ENCODE data around the gene MPDU1. TPM values are rescaled to one million over a fixed set of nuclear protein-coding genes. Genes with fewer than 3 reads are reported as not detected.

Gene MPDU1
- total and polyA plus RNA-seq, 2 experiments from 2014 or later, result 86.9 to 90.9 TPM

GRCh38 chr17:7636163-7636562, 52.5 kb downstream of the MPDU1 start:
- no peaks in the 10 kb centered on the region for H3K36me3 ChIP-seq
- H3K27ac ChIP-seq, result no peak overlapping the region
- H3K4me3 ChIP-seq, result no peak overlapping the region
- H3K27me3 ChIP-seq, result no peaks in the 10 kb centered on the region
- H3K4me1 ChIP-seq (ENCODE audit: low read depth), result peaks cover 11% of the 10 kb centered on the region
- H3K9me3 ChIP-seq (ENCODE audit: low read depth), result no peaks in the 10 kb centered on the region
- no peak for DNase-seq (ENCODE audit: low read depth in 1 of 2, low spot score in 1 of 2)
- TF ChIP-seq CTCF (IDR thresholded peaks at IDR 0.05; ENCODE audit: low read depth, low read length), result no peak

Other genes starting within 250 kb of the MPDU1 start
- gene ACAP1, start 247.3 kb upstream of the MPDU1 start, total RNA-seq, result 1.4 and 6.9 TPM in 2 replicates
- gene ACAP1, start 247.3 kb upstream of the MPDU1 start, polyA plus RNA-seq, result 25.9 and 32.1 TPM in 2 replicates
- 15.9 and 18.4 TPM in 2 replicates for gene KCTD11, start 231.7 kb upstream of the MPDU1 start, total RNA-seq
- 10.7 and 14.0 TPM in 2 replicates for gene KCTD11, start 231.7 kb upstream of the MPDU1 start, polyA plus RNA-seq
- gene TMEM95, start 228.7 kb upstream of the MPDU1 start, total RNA-seq, result not detected in 2 replicates
- not detected in 2 replicates for gene TMEM95, start 228.7 kb upstream of the MPDU1 start, polyA plus RNA-seq
- 1.3 and 2.6 TPM in 2 replicates for gene TNK1, start 202.8 kb upstream of the MPDU1 start, total RNA-seq
- gene TNK1, start 202.8 kb upstream of the MPDU1 start, polyA plus RNA-seq, result 2.9 and 4.3 TPM in 2 replicates
- 25.9 and 33.4 TPM in 2 replicates for gene PLSCR3, start 189.3 kb upstream of the MPDU1 start, total RNA-seq
- 39.1 and 40.3 TPM in 2 replicates for gene PLSCR3, start 189.3 kb upstream of the MPDU1 start, polyA plus RNA-seq
- gene TMEM256, start 179.8 kb upstream of the MPDU1 start, total RNA-seq, result 85.4 and 122 TPM in 2 replicates
- gene TMEM256, start 179.8 kb upstream of the MPDU1 start, polyA plus RNA-seq, result 117 and 193 TPM in 2 replicates
- gene NLGN2, start 176.0 kb upstream of the MPDU1 start, total RNA-seq, result 14.8 and 26.3 TPM in 2 replicates
- 5.2 and 8.4 TPM in 2 replicates for gene NLGN2, start 176.0 kb upstream of the MPDU1 start, polyA plus RNA-seq
- gene SPEM1, start 163.5 kb upstream of the MPDU1 start, total RNA-seq, result not detected in 2 replicates
- not detected in 2 replicates for gene SPEM1, start 163.5 kb upstream of the MPDU1 start, polyA plus RNA-seq
- not detected in 2 replicates for gene SPEM2, start 158.2 kb upstream of the MPDU1 start, total RNA-seq
- gene SPEM2, start 158.2 kb upstream of the MPDU1 start, polyA plus RNA-seq, result not detected in 2 replicates
- not detected in 2 replicates for gene SPEM3, start 155.0 kb upstream of the MPDU1 start, total RNA-seq
- not detected in 2 replicates for gene SPEM3, start 155.0 kb upstream of the MPDU1 start, polyA plus RNA-seq
- 10.7 and 12.1 TPM in 2 replicates for gene TMEM102, start 148.4 kb upstream of the MPDU1 start, total RNA-seq
- gene TMEM102, start 148.4 kb upstream of the MPDU1 start, polyA plus RNA-seq, result 7.9 and 10.9 TPM in 2 replicates
- 51.9 and 56.8 TPM in 2 replicates for gene FGF11, start 144.3 kb upstream of the MPDU1 start, total RNA-seq
- 50.4 and 63.6 TPM in 2 replicates for gene FGF11, start 144.3 kb upstream of the MPDU1 start, polyA plus RNA-seq
- 8.5 and 14.0 TPM in 2 replicates for gene CHRNB1, start 138.8 kb upstream of the MPDU1 start, total RNA-seq
- 28.6 and 34.5 TPM in 2 replicates for gene CHRNB1, start 138.8 kb upstream of the MPDU1 start, polyA plus RNA-seq
- 28.5 and 40.4 TPM in 2 replicates for gene ZBTB4, start 104.2 kb upstream of the MPDU1 start, total RNA-seq
- gene ZBTB4, start 104.2 kb upstream of the MPDU1 start, polyA plus RNA-seq, result 17.9 and 26.6 TPM in 2 replicates
- not detected in 2 replicates for gene SLC35G6, start 102.4 kb upstream of the MPDU1 start, total RNA-seq
- 0.10 and 1.9 TPM in 2 replicates for gene SLC35G6, start 102.4 kb upstream of the MPDU1 start, polyA plus RNA-seq
- 40.7 and 41.3 TPM in 2 replicates for gene POLR2A, start 99.5 kb upstream of the MPDU1 start, total RNA-seq
- gene POLR2A, start 99.5 kb upstream of the MPDU1 start, polyA plus RNA-seq, result 53.8 and 62.3 TPM in 2 replicates
- gene TNFSF12, start 34.8 kb upstream of the MPDU1 start, total RNA-seq, result 4.1 and 11.7 TPM in 2 replicates
- gene TNFSF12, start 34.8 kb upstream of the MPDU1 start, polyA plus RNA-seq, result 3.2 and 6.7 TPM in 2 replicates
- gene TNFSF13, start 25.1 kb upstream of the MPDU1 start, total RNA-seq, result 3.1 and 7.4 TPM in 2 replicates
- gene TNFSF13, start 25.1 kb upstream of the MPDU1 start, polyA plus RNA-seq, result 2.5 and 3.9 TPM in 2 replicates
- gene SENP3, start 21.9 kb upstream of the MPDU1 start, total RNA-seq, result 71.5 and 78.9 TPM in 2 replicates
- 43.4 and 45.0 TPM in 2 replicates for gene SENP3, start 21.9 kb upstream of the MPDU1 start, polyA plus RNA-seq
- gene CD68, start 4.2 kb upstream of the MPDU1 start, total RNA-seq, result 0.35 and 0.39 TPM in 2 replicates
- gene CD68, start 4.2 kb upstream of the MPDU1 start, polyA plus RNA-seq, result 0.23 TPM in 1 of 2 replicates, not detected in the other
- 5.4 and 6.5 TPM in 2 replicates for gene SOX15, start 6.2 kb downstream of the MPDU1 start, total RNA-seq
- 5.3 and 5.9 TPM in 2 replicates for gene SOX15, start 6.2 kb downstream of the MPDU1 start, polyA plus RNA-seq
- gene FXR2, start 31.0 kb downstream of the MPDU1 start, total RNA-seq, result 65.0 and 69.2 TPM in 2 replicates
- gene FXR2, start 31.0 kb downstream of the MPDU1 start, polyA plus RNA-seq, result 60.5 and 65.5 TPM in 2 replicates
- 130 and 143 TPM in 2 replicates for gene SAT2, start 44.0 kb downstream of the MPDU1 start, total RNA-seq
- 142 and 148 TPM in 2 replicates for gene SAT2, start 44.0 kb downstream of the MPDU1 start, polyA plus RNA-seq
- gene SHBG, start 46.3 kb downstream of the MPDU1 start, total RNA-seq, result 2.2 and 2.8 TPM in 2 replicates
- 3.9 and 5.6 TPM in 2 replicates for gene SHBG, start 46.3 kb downstream of the MPDU1 start, polyA plus RNA-seq
- gene ATP1B2, start 67.1 kb downstream of the MPDU1 start, total RNA-seq, result 26.2 and 34.6 TPM in 2 replicates
- 157 TPM in 2 replicates for gene ATP1B2, start 67.1 kb downstream of the MPDU1 start, polyA plus RNA-seq
- 28.9 and 30.9 TPM in 2 replicates for gene TP53, start 103.6 kb downstream of the MPDU1 start, total RNA-seq
- gene TP53, start 103.6 kb downstream of the MPDU1 start, polyA plus RNA-seq, result 19.4 and 25.4 TPM in 2 replicates
- 11.5 and 12.0 TPM in 2 replicates for gene WRAP53, start 104.6 kb downstream of the MPDU1 start, total RNA-seq
- gene WRAP53, start 104.6 kb downstream of the MPDU1 start, polyA plus RNA-seq, result 17.2 and 23.0 TPM in 2 replicates
- gene EFNB3, start 121.3 kb downstream of the MPDU1 start, total RNA-seq, result 60.2 and 70.3 TPM in 2 replicates
- gene EFNB3, start 121.3 kb downstream of the MPDU1 start, polyA plus RNA-seq, result 72.0 and 86.9 TPM in 2 replicates
- 0.88 and 3.0 TPM in 2 replicates for gene DNAH2, start 133.9 kb downstream of the MPDU1 start, total RNA-seq
- gene DNAH2, start 133.9 kb downstream of the MPDU1 start, polyA plus RNA-seq, result 0.42 and 0.77 TPM in 2 replicates

Data from cardiac muscle cell (in vitro differentiated cells and primary cell).